Measurements from ENCODE around the gene MFSD2B.
"Not testable (repeated sequence)": the region's sequence is repeated elsewhere in the genome, so short reads cannot be mapped to it uniquely, and the experiment has no call there.

Gene MFSD2B, protein sequence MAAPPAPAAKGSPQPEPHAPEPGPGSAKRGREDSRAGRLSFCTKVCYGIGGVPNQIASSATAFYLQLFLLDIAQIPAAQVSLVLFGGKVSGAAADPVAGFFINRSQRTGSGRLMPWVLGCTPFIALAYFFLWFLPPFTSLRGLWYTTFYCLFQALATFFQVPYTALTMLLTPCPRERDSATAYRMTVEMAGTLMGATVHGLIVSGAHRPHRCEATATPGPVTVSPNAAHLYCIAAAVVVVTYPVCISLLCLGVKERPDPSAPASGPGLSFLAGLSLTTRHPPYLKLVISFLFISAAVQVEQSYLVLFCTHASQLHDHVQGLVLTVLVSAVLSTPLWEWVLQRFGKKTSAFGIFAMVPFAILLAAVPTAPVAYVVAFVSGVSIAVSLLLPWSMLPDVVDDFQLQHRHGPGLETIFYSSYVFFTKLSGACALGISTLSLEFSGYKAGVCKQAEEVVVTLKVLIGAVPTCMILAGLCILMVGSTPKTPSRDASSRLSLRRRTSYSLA

DNA sequence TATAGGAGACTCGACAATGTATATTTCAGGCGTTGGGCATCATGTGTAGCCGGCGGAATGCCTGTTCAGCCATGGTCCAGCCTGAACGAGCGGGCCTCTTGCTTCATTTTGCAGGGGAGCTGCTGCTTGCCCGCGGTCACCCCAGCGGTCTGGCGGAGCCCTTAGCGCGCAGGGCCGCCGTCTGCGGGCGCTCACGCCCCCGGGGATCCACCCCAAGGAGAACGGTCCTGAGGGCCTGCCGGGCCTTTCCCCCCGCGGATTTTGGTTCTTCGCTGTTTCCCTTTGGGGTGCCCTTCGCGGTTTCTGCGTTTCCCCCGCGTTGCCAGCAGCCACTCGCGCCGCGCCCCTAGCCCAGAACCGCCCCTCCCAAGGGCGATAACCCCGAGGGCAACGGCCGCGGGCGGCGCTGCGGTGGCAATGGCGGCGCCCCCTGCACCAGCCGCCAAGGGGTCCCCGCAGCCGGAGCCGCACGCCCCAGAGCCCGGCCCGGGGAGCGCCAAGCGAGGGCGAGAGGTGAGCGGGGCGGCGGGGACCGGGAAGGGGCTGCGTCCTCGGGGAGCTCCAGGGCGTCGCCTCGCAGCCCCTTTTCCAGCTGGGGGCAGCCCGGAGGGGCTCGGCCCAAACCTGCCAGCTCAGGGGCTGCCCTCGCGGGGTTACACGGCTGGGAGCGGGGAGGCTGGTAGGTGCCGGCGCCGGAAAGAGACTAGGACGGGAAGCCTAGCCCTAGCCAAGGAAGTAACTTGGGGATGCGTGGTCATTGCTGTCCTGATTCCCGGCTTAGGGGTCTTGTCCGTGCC, at the start of gene MFSD2B:
Gene MFSD2B, plus strand, starts transcription at position 406 of the 797 bp plus-strand sequence. Its CDS starts 12 bp downstream, at position 418.
- no peak for DNase-seq

DNA sequence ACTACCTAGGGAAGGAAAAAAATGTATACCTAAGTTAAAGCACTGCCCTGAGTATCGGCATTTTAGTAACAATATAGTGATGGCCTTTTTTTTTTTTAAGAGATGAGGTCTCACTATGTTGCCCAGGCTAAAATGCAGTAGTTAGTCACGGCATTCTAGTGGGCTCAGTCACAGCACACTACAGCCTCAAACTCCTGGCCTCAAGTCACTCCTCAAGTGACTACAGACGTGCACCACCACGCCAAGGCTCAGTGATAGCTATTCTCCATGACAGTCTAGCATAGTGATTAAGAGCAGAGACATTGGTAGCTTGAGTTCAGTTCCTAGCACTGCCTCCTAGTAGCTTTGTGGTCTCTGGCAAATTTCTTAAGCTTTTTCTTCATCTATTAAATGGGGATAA, 42.0 kb upstream of the MFSD2B start:
- no peak for DNase-seq

DNA sequence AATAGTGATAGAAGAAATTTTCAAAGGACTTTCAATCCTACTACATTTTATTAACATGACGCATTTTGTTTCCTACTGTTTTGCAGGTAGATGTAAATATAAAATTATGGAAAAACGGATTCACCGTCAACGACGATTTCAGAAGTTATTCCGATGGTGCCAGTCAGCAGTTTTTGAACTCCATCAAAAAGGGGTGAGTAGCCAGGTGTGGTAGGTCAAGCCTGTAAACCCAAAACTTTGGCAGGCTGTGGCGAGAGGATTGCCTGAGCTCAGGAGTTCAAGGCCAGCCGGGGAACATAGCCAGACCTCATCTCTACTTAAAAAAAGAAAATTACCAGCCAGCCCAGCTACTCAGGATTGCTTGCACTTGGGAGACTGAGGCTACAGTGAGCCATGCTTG, 33.0 kb upstream of the MFSD2B start:
- no peak for DNase-seq

DNA sequence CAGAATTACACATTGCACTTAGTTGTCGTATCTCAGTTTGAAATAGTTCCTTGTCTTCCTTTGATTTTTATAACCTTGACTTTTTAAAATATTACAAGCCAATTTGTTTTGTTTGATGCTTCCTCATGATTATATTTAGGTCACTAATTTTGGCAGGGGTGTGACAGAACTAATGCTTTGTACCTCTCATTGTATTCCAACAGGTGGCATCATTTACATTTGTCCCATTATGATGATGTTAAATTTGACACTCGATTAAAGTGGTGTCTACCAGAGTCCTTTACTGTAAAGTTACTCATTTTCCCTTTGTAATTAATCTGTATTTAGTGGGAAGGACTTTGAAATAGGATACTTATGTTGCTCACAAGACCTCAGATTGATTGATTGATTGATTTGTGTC, 21.5 kb upstream of the MFSD2B start:
- DNase-seq, result no peak

DNA sequence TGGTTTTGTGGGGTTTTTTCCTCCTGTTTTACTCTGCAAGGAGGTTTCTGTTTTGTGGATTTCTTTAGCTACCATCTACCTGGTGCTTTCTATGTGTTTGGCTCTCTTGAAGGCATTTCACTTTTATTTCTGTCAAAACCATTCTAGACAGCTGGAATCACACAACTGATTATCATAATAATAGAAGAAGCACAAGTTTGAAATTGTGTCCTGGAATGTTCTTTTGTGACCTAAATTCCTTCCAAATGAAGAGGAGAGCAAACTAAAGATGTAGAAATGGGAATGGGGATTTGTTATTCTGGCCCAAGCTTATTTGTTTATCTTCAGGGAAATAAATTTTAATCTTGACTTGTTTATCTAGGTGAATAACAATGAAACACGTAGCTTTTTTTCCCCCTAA, 17.0 kb upstream of the MFSD2B start:
- no peak for DNase-seq

DNA sequence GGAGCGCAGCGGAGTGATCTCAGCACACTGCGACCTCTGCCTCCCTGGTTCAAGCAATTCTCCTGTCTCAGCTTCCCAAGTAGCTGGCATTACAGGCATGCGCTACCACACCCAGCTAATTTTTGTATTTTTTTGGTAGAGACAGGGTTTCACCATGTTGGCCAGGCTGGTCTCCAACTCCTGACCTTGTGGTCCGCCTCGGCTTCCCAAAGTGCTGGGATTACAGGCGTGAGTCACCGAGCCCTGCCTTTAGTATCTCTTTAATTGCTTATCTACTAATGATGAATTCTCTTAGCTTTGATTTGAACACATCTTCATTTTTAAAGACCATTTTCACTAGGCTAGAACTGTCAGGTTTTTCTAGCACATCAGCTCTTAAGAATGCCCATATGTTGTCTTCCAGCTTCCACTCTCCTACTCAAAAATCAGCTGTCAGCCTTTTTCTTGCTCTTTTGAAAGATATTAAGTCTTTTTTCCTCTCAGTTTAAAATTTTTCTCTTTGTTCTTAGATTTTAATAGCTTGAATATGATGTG, 16.1 kb upstream of the MFSD2B start:
- no peak for DNase-seq

DNA sequence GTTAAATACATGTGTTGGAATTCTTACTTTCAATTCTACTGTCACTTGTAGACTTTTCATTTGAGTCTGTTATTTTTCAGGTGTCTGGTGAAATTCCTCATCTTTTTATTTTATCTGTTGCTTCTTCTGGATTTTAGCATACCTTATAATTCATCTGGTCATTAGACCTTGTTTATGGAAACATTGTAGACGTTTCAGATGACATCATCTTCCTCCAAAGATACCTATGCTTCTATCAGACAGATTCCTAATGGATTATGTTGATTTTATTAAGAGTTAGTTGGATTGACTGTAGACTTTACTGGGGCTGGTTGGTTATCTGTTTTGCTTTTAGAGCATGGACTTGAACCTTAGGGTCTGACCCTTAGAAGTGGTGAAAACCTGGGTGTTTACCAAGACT, 15.3 kb upstream of the MFSD2B start:
- no peak for DNase-seq

DNA sequence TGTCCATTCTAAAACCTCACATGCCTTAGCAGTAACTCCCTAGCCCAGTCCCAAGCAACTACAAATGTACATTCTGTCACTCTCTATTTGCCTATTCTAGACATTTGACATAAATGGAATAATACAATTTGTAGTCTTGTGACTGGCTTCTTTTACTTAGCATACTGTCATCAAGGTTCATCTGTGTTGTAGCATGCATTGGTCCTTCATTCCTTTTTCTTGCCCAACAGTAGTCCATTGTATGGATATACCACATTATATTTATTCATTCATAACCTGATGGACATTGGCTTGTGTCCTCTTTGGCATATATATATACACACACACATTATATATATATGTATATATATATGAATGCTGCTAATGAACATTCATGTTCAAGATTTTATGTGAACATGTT, 2.2 kb upstream of the MFSD2B start:
- no peak for DNase-seq

DNA sequence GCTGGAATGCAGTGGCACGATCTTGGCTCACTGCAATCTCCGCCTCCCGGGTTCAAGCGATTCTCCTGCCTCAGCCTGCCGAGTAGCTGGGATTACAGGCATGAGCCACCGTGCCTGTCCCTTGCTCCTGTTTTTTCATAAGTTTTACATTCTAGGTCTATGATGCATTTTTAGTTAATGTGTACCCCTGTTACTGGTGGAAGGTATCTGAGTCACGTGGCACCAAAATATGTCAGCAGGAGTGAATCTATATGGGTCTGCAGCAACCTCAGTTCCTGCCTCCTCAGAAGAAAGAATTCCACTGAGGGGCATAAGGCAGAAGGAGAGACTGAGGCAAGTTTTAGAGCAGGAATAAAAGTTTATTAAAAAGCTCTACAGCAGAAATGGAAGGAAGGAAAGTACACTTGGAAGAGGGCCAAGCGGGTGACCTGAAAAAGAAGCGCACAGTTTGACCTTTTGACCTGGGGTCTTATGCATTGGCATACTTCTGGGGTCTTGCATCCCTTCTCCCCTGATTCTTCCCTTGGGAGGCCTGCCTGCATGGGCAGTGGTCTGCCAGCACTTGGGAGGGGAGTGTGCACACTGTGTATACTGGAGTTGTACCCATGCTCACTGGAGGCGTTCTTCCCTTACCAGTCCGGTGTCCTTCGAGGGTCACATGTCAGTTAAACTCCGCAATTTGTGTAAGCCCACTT, 1.1 kb upstream of the MFSD2B start:
- DNase-seq, result no peak

DNA sequence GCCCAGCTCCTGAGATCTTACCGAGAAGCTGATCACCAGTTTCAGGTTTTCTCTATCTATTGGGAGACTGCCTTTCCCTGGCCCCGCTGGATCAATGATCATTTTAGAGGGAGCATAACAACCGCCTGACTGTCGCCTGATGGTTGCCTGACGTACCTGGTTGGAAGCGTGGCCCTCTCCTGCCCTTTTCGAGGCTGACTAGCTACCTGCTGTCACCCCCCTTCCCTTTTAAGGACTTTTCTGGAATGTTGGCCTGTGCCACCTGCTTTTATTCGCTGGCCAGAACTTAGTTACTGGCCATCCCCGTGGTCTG, 562 bp upstream of the MFSD2B start:
- no peak for DNase-seq

DNA sequence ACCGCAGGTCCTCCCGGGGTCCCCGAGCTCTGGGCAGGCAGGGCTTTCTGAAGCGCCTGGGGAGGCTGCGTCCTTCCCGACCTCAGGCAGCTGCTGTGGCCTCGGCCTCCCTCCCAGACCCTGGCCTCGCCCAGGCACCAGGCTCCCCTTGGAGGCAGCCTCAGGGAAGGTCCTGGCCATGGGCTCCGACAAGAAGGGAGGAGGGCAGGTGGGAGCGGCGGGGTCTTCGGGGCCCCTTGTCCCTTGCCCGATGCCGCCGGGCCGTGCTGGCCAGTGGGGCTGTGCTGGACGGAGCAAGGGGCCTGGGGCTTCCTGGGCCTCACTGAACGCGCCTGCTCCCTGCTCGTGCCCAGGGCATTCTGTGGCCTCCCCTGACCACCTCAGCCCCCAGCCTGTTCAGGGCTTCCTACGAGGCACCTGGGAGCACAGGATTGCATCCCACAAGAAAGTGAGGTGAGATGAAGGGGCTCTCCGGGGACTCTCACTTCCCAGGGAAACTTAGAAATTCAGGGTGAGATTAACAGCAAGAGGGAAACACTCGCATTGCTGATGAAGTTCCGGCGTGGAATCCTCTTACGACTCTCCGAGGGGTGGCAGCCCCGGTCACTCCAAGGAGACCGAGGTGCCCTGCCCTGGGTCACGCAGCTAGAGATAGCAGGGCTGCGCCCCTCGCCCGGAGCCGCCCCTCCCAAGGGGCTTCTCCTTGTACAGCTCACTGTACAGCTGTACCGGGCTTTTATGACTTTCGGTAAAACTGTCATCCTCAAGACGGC, 778 bp downstream of the MFSD2B start:
- no peak for DNase-seq

DNA sequence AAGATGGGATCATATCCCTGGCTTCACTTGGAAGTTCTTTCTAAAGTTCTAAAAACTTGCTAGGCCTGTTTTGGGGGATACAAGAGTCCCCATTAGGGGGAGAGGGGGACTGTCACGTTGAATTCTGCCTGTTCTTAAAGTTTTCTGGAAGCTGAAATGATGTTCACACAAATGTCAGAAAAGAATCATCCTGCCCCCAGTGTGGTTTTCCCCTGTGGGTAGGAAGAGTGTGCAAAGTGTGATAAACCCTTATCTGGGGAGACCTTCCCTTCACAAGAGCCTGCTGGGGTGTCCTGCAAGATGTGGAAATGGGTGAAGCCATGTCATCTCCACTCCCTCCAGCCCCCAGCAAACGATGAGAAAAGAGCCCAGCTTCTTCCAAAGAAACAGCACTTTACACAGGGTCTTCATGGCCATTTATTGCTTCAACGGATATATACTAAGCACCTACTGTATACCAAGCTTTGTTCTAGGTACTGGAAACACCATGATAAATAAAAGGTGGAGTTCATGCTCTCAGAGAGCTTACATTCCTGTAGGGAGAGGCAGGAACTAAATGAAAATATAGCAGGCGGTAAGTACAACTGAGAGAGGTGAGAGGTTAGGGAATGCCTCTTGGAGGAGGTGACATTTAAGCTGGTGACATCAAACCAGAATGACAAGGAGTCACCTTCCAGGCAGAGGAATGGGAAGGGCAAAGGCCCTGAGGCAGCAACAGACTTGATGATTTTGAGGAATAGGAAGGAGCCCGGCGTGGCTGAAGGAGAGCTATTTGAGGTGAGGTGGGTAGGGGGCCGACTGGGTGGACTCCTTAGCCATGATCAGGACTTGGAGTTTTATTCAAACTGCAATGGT, 1.6 kb downstream of the MFSD2B start:
- no peak for DNase-seq

DNA sequence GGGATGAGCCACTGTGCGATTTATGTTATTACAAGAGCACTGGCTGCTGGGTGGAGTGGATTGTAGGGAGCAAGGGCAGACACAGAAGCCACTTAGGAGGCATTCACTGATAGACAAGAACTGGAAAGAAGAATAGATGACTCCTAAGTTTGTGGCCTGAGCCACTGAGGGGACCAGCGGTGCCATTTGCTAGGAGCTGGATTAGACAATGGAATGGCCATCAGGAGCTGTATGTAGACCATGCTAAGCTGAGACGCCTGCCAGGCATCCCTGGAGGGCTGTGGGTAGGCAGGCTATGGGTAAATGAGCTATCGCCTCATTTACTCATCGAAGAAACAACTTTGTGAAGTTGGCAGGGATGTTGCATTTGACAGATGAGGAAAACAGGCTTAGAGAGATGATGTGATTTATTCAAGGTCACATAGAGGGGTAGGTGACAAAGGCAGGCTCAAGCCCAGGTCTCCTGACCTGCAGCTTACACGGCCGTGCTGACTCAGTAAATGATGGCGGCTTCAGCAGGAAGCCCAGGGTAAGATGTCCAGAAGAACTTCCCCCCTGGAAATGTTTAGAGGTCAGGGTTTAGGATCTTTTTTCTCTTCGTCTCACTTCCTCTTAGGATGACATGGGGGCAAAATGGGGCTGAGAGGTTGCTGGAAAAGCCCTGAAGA, 2.8 kb downstream of the MFSD2B start:
- no peak for DNase-seq

DNA sequence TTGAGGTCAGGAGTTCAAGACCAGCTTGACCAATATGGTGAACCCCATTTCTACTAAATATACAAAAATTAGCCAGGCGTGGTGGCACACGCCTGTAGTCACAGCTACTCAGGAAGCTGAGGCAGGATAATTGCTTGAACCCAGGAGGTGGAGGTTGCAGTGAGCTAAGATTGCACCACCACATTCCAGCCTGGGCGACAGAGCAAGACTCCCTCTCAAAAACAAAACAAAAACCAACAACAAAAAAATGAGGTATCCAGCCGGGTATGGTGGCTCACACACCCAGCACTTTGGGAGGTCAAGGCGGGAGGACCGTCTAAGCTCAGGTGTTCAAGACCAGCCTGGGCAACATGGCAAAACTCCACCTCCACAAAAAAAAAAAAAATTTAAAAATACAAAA, 5.0 kb downstream of the MFSD2B start:
- DNase-seq, result not testable (repeated sequence)

DNA sequence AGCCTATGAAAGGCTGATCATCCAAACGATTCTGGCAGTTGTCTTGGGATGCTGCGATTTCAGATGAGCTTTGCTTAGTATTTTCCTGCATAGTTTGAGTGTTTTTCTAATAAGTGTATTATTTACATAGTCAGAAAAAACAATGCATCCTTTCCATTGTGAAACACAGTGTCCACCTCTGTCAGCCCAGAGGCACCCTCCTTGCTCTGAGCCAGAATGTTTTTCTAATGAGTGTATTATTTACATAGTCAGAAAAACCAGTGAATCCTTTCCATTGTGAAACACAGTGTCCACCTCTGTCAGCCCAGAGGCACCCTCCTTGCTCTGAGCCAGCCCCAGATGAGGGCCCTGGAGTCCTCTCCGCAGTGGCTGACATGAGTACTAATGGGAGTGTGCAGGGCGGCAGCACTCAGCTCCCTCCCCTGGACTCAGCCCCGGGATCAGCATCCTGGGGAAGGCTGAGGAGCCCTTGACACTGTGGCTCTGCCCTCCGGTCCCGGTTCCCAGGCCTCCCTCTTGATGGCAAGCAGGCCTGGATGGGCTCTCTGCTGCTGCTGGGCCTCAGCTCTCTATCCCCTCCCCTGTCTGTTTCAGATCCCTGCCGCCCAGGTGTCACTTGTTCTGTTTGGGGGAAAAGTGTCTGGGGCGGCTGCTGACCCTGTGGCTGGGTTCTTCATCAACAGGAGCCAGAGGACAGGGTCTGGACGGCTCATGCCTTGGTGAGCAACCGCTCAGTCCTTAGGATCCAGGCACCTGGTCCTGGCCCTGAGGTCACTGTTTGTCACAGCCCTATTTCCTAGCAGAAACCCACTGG, 5.9 kb downstream of the MFSD2B start:
- DNase-seq, result no peak

DNA sequence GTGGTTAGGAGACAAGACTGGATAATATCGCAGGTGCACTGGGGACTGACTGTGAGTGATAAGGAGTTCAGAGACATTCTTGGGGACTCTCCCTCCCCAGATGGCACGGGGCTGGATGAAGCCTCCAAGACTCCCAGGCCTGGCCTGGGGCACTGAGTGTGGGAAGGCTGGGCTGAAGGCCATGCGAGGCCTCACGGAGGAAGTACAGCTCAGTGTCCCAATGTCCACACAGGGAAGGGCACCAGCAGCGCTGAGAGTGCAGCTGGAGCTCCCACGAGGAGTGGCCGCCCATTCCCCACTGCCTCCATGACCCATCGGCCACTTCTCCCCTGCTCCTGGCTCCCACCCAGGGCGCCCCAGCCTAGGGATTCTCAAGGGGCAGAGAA, 6.5 kb downstream of the MFSD2B start:
- no peak for DNase-seq

DNA sequence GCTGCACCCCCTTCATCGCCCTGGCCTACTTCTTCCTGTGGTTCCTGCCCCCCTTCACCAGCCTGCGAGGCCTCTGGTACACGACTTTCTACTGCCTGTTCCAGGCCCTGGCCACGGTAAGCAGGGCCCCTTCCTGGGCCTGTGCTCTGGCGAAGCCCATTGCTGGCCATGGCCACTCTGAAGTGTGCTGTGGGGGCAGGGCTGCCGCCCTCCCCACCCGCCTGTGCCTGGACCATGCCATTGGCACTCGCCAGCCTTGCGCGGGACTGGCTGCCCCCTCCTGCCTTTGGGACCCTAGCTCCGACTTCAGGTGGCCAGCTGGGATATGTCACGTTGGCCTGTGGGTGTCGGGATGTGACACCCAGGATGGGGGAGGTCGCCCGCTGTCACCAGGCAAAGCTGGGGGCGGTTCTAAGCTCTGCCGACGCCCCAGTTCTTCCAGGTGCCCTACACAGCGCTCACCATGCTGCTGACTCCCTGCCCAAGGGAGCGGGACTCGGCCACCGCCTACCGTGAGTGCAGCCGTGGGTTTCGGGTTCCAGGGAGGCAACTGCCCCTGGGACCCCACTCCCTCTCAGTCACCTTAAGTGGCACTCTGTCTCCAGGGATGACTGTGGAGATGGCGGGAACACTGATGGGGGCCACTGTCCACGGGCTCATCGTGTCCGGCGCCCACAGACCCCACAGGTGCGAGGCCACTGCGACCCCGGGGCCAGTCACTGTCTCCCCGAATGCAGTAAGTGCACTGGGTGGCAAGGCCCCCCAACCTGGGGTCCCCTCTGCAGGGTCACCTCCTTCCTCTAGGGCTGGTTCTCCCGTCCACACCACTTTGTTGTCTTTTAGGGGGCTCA, 7.2 kb downstream of the MFSD2B start:
- DNase-seq, result no peak

DNA sequence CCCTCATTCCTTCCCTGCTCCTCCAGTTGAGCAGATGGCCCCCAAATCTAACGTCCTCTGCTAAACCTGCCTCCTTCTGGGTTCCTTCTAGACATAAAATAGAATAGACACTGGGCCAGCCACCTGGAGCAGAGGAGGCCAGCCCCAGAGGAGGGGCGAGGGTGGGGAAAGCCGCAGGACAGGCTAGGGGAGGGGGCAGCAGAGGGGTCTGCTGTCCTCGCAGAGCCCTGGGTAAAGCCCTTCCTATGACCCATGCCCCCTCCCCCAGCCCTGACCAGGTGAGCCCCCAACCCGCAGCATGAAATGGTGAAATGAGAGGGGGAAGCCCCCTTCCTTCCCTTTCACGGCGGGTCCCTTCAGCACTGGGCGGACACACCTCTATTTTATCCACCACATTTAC, 7.8 kb downstream of the MFSD2B start:
- no peak for DNase-seq

DNA sequence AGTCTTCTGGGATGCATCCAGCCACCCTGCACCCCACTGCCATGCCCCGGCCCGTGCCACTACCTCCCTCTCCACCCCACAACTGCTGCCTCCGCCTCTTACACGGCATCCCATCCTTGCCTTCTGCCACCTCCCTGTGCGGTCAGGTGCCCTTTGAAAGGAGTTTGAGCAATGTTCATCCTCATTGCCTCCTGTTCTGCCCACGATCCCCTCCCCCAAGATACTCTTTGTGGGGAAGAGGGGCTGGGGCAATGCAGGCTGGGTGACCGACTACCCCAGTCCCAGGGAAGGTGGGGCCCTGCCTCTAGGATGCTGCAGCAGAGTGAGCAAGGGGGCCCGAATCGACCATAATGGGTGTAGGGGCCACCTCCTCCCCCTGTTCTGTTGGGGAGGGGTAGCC, 8.4 kb downstream of the MFSD2B start:
- DNase-seq, result no peak

Data from stimulated activated CD4-positive, alpha-beta T cell treated with anti-CD3 and anti-CD28 coated beads, Interleukin-2, amount 100 ng/mL, for 48 hours (primary cell).